IMR-90 (cell line): ENCODE results near the gene EBF3. TPM values are rescaled to one million over a fixed set of nuclear protein-coding genes. Genes with fewer than 3 reads are reported as not detected.

Experiments used
- ATAC-seq: fragments of 200-7000 bp; cut with Tn5 transposase; 2 replicates; pipeline ENCODE4 v1.9.1; 2020; ENCODE audit warnings: low read depth, mild to moderate bottlenecking, moderate library complexity
- BruUV-seq: library from RNA; stranded (reverse); fragments of 400-500 nt; replicated peaks from 2 replicates; lab custom pipeline; 2021; lab: Mats Ljungman, UMichigan
- CTCF ChIA-PET: fragments of 300-600 bp; formaldehyde crosslinking; extraction: SDS; loops from one replicate; lab custom pipeline; 2021; ENCODE audit warnings: antibody characterized with exemption; lab: Yijun Ruan, JAX
- POLR2A ChIA-PET: fragments of 300-600 bp; sonication (Branson Sonifier 250); formaldehyde crosslinking; loops from one replicate; lab custom pipeline; 2022; ENCODE audit warnings: antibody characterized with exemption; ENCODE audit not compliant: unreplicated experiment; lab: Charles Lee
- DNase-seq: peaks from one replicate; pipeline ENCODE4 v3.0.0; 2013
- H2AFZ ChIP-seq: replicated peaks from 2 replicates; pipeline ENCODE3; 2013; ENCODE audit warnings: low read length, mild to moderate bottlenecking; ENCODE audit not compliant: poor library complexity
- H2AK5ac ChIP-seq: 2 replicates; pipeline ENCODE4 v1.6.1; 2013; ENCODE audit warnings: low read depth, low read length, inconsistent platforms
- H2AK9ac ChIP-seq: replicated peaks from 2 replicates; pipeline ENCODE3; 2013; ENCODE audit warnings: mild to moderate bottlenecking, low read depth, low read length, moderate library complexity; ENCODE audit not compliant: poor library complexity
- H2BK120ac ChIP-seq: 2 replicates; pipeline ENCODE4 v1.6.1; 2013; ENCODE audit warnings: low read depth, low read length, inconsistent platforms
- H2BK15ac ChIP-seq: 3 replicates; pipeline ENCODE4 v1.6.1; 2013; ENCODE audit warnings: low read depth, low read length, inconsistent platforms
- H2BK20ac ChIP-seq: 2 replicates; pipeline ENCODE4 v1.6.1; 2013; ENCODE audit warnings: low read depth, mild to moderate bottlenecking, inconsistent platforms, low read length, moderate library complexity
- H2BK5ac ChIP-seq: 2 replicates; pipeline ENCODE4 v1.6.1; 2013; ENCODE audit warnings: mild to moderate bottlenecking, low read depth, low read length, inconsistent platforms; ENCODE audit not compliant: poor library complexity, severe bottlenecking
- H3K14ac ChIP-seq: replicated peaks from 2 replicates; pipeline ENCODE4 v1.6.1; 2013; ENCODE audit warnings: low read depth, low read length, inconsistent platforms
- H3K18ac ChIP-seq: 2 replicates; pipeline ENCODE4 v1.6.1; 2013; ENCODE audit warnings: low read depth, low read length, control low read depth
- H3K23ac ChIP-seq: 2 replicates; pipeline ENCODE4 v1.6.1; 2013; ENCODE audit warnings: low read depth, low read length, inconsistent platforms
- H3K27ac ChIP-seq: 2 replicates; pipeline ENCODE4 v1.5.1; 2013; ENCODE audit warnings: mild to moderate bottlenecking, control low read depth, low read length; ENCODE audit not compliant: insufficient read depth
- H3K27me3 ChIP-seq: 2 replicates; pipeline ENCODE4 v1.6.1; 2013; ENCODE audit warnings: low read length; ENCODE audit not compliant: control insufficient read depth, insufficient read depth
- H3K36me3 ChIP-seq: 2 replicates; pipeline ENCODE4 v1.6.1; 2013; ENCODE audit warnings: low read length, mixed read lengths; ENCODE audit not compliant: control insufficient read depth, insufficient read depth
- H3K4ac ChIP-seq: 2 replicates; pipeline ENCODE4 v1.6.1; 2013; ENCODE audit warnings: low read depth, low read length, inconsistent platforms
- H3K4me1 ChIP-seq: 2 replicates; pipeline ENCODE4 v1.6.1; 2013; ENCODE audit warnings: low read length, mixed read lengths; ENCODE audit not compliant: control insufficient read depth, insufficient read depth
- H3K4me2 ChIP-seq: 2 replicates; pipeline ENCODE4 v1.6.1; 2013; ENCODE audit warnings: low read depth, mild to moderate bottlenecking, control low read depth, low read length, moderate library complexity
- H3K4me3 ChIP-seq: 2 replicates; pipeline ENCODE4 v1.5.1; 2013; ENCODE audit warnings: low read depth, mild to moderate bottlenecking, control low read depth, low read length, moderate library complexity; ENCODE audit not compliant: insufficient read depth
- H3K56ac ChIP-seq: 2 replicates; pipeline ENCODE4 v1.6.1; 2013; ENCODE audit warnings: low read length, inconsistent platforms; ENCODE audit not compliant: insufficient read depth; ENCODE audit errors: extremely low read depth
- H3K79me1 ChIP-seq, 2 experiments: 2 replicates each; pipeline ENCODE4 v1.6.1; 2013; ENCODE audit warnings: low read length in 2 of 2, inconsistent platforms in 1 of 2, low read depth in 1 of 2
- H3K9ac ChIP-seq: 2 replicates; pipeline ENCODE4 v1.6.1; 2013; ENCODE audit warnings: low read depth, low read length, control low read depth
- H3K9me1 ChIP-seq: 2 replicates; pipeline ENCODE4 v1.6.1; 2013; ENCODE audit warnings: low read length, inconsistent platforms; ENCODE audit not compliant: insufficient read depth
- H3K9me3 ChIP-seq: 2 replicates; pipeline ENCODE4 v1.6.1; 2013; ENCODE audit warnings: low read length; ENCODE audit not compliant: control insufficient read depth, insufficient read depth
- H4K20me1 ChIP-seq: 2 replicates; pipeline ENCODE4 v1.6.1; 2013; ENCODE audit warnings: low read length, inconsistent platforms; ENCODE audit not compliant: insufficient read depth
- H4K5ac ChIP-seq: 2 replicates; pipeline ENCODE4 v1.6.1; 2013; ENCODE audit warnings: mild to moderate bottlenecking, low read depth, low read length, control low read depth
- H4K8ac ChIP-seq, 2 experiments: 2 replicates each; pipeline ENCODE4 v1.6.1; 2013; ENCODE audit warnings: low read depth in 2 of 2, low read length in 2 of 2, control low read depth in 1 of 2, inconsistent platforms in 1 of 2
- H4K91ac ChIP-seq: 2 replicates; pipeline ENCODE4 v1.6.1; 2013; ENCODE audit warnings: low read depth, low read length, inconsistent platforms; ENCODE audit not compliant: insufficient read depth
- BHLHE40 ChIP-seq: fragments of 150-350 bp; IDR thresholded peaks from 2 replicates; pipeline ENCODE4 v1.6.1; 2016; ENCODE audit warnings: mild to moderate bottlenecking, low read depth, low read length
- CEBPB ChIP-seq: IDR thresholded peaks from 2 replicates; pipeline ENCODE4 v1.6.1; 2012; ENCODE audit warnings: low read depth, low read length, improper control_type of control experiment
- MAFK ChIP-seq: IDR thresholded peaks from 2 replicates; pipeline ENCODE4 v1.6.1; 2012; ENCODE audit warnings: low read depth, low read length, improper control_type of control experiment
- MAZ ChIP-seq: IDR thresholded peaks from 2 replicates; pipeline ENCODE4 v1.6.1; 2012; ENCODE audit warnings: low read depth, mild to moderate bottlenecking, low read length, improper control_type of control experiment, moderate library complexity, borderline replicate concordance
- POLR2A ChIP-seq: IDR thresholded peaks from 2 replicates; pipeline ENCODE4 v1.6.1; 2012; ENCODE audit warnings: mild to moderate bottlenecking, low read depth, low read length
- RCOR1 ChIP-seq: IDR thresholded peaks from 2 replicates; pipeline ENCODE4 v1.6.1; 2012; ENCODE audit warnings: mild to moderate bottlenecking, low read length, improper control_type of control experiment; ENCODE audit not compliant: insufficient replicate concordance
- RFX5 ChIP-seq: IDR thresholded peaks from 2 replicates; pipeline ENCODE4 v1.8.0; 2012; ENCODE audit warnings: low read depth, mild to moderate bottlenecking, low read length, moderate library complexity
- SMC3 ChIP-seq: fragments of 150-350 bp; IDR thresholded peaks from 2 replicates; pipeline ENCODE4 v1.6.1; 2016; ENCODE audit warnings: low read depth, mild to moderate bottlenecking, antibody characterized with exemption, low read length, moderate library complexity
- WGBS, 2 experiments: methylation state at CpG; one replicate each; pipeline versions ENCODE4 v1.1.5 to v1.1.7; 2013; ENCODE audit warnings: missing lambda C conversion rate in 2 of 2; ENCODE audit not compliant: insufficient read length in 1 of 2; ENCODE audit errors: extremely low coverage in 2 of 2; 5-methylcytosine and 5-hydroxymethylcytosine counted together
- dilution Hi-C: fragments of 300-500 bp; cut with HindIII; formaldehyde crosslinking; loops from one replicate; pipeline ENCODE4 v1.14.3; 2018; ENCODE audit warnings: low sequenced_read_pairs; ENCODE audit not compliant: unreplicated experiment
- in situ Hi-C: fragments of 300-500 bp; cut with MboI; formaldehyde crosslinking; loops from 3 replicates; pipeline ENCODE4 v1.14.3; 2019; ENCODE audit warnings: low sequenced_read_pairs, inconsistent platforms, mixed read lengths
- intact Hi-C: fragments of 100-400 bp; cut with micrococcal nuclease; formaldehyde crosslinking; loops from 2 replicates; pipeline ENCODE4 v1.10.0; 2022
- polyA plus RNA-seq, 3 experiments: library from polyadenylated mRNA; depleted of rRNA; stranded (reverse); fragments of >200 nt; gene quantifications; 2 replicates each; pipeline ENCODE4 v1.2.3, GENCODE V29; 2012; ENCODE audit warnings: low replicate concordance in 1 of 3
- total RNA-seq: library from RNA; depleted of rRNA; stranded (reverse); fragments of >200 nt; gene quantifications from 2 replicates; pipeline ENCODE4 v1.2.3, GENCODE V29; 2012
- TF ChIP-seq, protein P1 (sequence below): conservative IDR thresholded peaks from 2 replicates; pipeline ENCODE4 v1.5.1; 2012; ENCODE audit warnings: mild to moderate bottlenecking, low read depth, low read length, improper control_type of control experiment

The EBF3 gene
- total and polyA plus RNA-seq, 2 of the 4 experiments (the other 2 are of a cell fraction), result 0.36 to 0.70 TPM

DNA sequence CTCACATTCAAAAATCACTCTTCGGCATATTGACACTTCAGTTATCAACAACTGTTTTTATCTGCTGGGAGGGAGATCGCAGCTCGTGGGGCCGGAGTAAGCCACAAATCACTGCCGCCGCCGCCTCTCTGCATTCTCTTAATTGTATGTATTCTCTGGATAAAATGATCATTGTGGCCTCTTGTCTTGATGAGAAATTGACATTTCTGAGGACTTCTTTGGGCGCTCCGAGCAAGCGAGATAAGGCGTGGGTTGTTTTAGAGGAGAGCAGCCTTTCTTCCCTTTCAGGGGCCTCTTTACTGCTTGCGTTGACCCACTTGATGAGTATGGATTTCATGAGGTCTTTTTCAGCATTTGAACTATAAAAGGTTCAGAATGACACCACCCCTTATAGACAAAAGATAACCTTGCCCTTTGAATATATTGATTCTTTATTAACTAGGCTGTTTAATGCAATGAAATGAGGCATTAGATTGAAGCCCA lies 130.6 kb downstream of the EBF3 start:
- no TSS peak for BruUV-seq

More for the DNA sequence above, 130.6 kb downstream of the EBF3 start:
- Histone ChIP-seq H4K5ac (no peak overlapping the region), H3K4me1 (no peaks in the 10 kb centered on the region), H3K4ac (no peak overlapping the region), H2BK120ac (no peak overlapping the region), H3K23ac (no peak overlapping the region), H2AK5ac (no peak overlapping the region), H2BK20ac (no peak overlapping the region), H4K8ac (no peak overlapping the region), H3K56ac (no peak overlapping the region), H3K14ac (no peak overlapping the region), H2AFZ (no peak overlapping the region), H3K4me2 (no peak overlapping the region), H3K9ac (no peak overlapping the region), H2BK15ac (no peak overlapping the region), H2BK5ac (no peak overlapping the region), H3K27me3 (no peaks in the 10 kb centered on the region), H3K4me3 (no peak overlapping the region), H3K9me3 (peaks cover 14% of the 10 kb centered on the region), H3K27ac (no peak overlapping the region), H4K91ac (no peak overlapping the region), H3K18ac (no peak overlapping the region), H3K9me1 (no peaks in the 10 kb centered on the region), H4K20me1 (no peaks in the 10 kb centered on the region), H3K36me3 (no peaks in the 10 kb centered on the region), H3K79me1 (no peaks in the 10 kb centered on the region), H2AK9ac (no peak overlapping the region)
- TF ChIP-seq BHLHE40 (no peak), MAFK (no peak), CEBPB (no peak), SMC3 (no peak), RCOR1 (no peak), MAZ (no peak), RFX5 (no peak), POLR2A (no peak)
- TF ChIP-seq, protein P1, sequence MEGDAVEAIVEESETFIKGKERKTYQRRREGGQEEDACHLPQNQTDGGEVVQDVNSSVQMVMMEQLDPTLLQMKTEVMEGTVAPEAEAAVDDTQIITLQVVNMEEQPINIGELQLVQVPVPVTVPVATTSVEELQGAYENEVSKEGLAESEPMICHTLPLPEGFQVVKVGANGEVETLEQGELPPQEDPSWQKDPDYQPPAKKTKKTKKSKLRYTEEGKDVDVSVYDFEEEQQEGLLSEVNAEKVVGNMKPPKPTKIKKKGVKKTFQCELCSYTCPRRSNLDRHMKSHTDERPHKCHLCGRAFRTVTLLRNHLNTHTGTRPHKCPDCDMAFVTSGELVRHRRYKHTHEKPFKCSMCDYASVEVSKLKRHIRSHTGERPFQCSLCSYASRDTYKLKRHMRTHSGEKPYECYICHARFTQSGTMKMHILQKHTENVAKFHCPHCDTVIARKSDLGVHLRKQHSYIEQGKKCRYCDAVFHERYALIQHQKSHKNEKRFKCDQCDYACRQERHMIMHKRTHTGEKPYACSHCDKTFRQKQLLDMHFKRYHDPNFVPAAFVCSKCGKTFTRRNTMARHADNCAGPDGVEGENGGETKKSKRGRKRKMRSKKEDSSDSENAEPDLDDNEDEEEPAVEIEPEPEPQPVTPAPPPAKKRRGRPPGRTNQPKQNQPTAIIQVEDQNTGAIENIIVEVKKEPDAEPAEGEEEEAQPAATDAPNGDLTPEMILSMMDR, result no peak
- dilution Hi-C loops (no loop called here), intact Hi-C loops (no loop called here), in situ Hi-C loops (no loop called here)
- ChIA-PET CTCF (no interaction called here), POLR2A (no interaction called here)
- ATAC-seq, result no peak
- no peak for DNase-seq
- 10% methylated on average over 2 of the region's 12 CpGs; no CpG with 5 or more reads in 1 of the 2 experiments for WGBS, 2 experiments
